Lung microvascular endothelial cell (primary cell): ENCODE measurements around the gene EDC4. TPM values are rescaled to one million over a fixed set of nuclear protein-coding genes. Genes with fewer than 3 reads are reported as not detected.

Experiments used
- DNase-seq, 2 donors: peaks; one replicate each; pipeline versions ENCODE4 v3.0.0 to v3.0.0-alpha.2; 2010; ENCODE audit warnings: low read depth in 2 of 2
- total RNA-seq: library from RNA; depleted of rRNA; stranded (reverse); fragments of >200 nt; gene quantifications from 2 replicates; pipeline ENCODE4 v1.2.1, GENCODE V29; 2014

EDC4 gene
- total RNA-seq, 1 donor from 2014 or later, result 42.9 TPM

DNA sequence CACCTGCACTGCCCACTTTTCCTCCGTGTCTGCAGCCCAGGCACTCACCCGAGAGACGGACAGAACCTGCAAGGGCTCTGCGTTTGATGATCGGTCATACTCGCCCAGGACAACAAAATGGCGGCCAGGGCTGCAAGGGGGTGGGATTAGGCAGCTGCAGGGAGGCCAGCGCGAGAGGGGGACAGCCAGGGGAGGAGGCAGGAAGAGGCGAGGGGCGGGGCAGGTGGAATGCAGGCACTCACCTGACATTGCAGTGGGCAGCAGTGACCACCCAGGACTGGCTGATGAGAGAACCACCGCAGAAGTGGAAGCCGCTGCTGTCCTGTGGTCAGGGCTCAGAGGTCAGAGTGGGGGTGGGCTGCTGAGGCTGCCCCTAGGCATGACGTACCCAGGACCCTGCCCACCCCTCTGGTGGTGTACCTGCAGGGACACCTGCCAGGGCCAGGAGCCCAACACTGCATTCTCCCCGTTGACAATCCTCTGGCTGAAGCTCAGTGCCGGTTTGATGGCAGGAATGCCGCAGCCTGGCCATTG, 57.9 kb downstream of the EDC4 start:
- no peak for DNase-seq

Other genes starting within 250 kb of the EDC4 start
- gene CARMIL2, start 227.9 kb upstream of the EDC4 start, total RNA-seq, result 0.44 and 0.79 TPM in 2 replicates
- gene ACD, start 212.8 kb upstream of the EDC4 start, total RNA-seq, result 8.3 and 10.5 TPM in 2 replicates
- 2.6 and 4.8 TPM in 2 replicates for gene PARD6A, start 212.1 kb upstream of the EDC4 start, total RNA-seq
- 7.0 and 8.5 TPM in 2 replicates for gene ENKD1, start 206.3 kb upstream of the EDC4 start, total RNA-seq
- gene C16orf86, start 206.2 kb upstream of the EDC4 start, total RNA-seq, result 2.6 and 2.8 TPM in 2 replicates
- 39.9 and 68.8 TPM in 2 replicates for gene GFOD2, start 153.7 kb upstream of the EDC4 start, total RNA-seq
- gene RANBP10, start 66.5 kb upstream of the EDC4 start, total RNA-seq, result 4.4 and 7.9 TPM in 2 replicates
- gene TSNAXIP1, start 66.2 kb upstream of the EDC4 start, total RNA-seq, result 0.22 and 0.40 TPM in 2 replicates
- gene THAP11, start 30.7 kb upstream of the EDC4 start, total RNA-seq, result 25.7 and 39.1 TPM in 2 replicates
- gene NUTF2, start 26.1 kb upstream of the EDC4 start, total RNA-seq, result 164 and 193 TPM in 2 replicates
- gene CENPT, start 25.4 kb upstream of the EDC4 start, total RNA-seq, result 12.2 and 20.0 TPM in 2 replicates
- not detected in 2 replicates for gene NRN1L, start 11.8 kb downstream of the EDC4 start, total RNA-seq
- 8.3 and 12.9 TPM in 2 replicates for gene PSKH1, start 20.2 kb downstream of the EDC4 start, total RNA-seq
- gene CTRL, start 58.8 kb downstream of the EDC4 start, total RNA-seq, result 0.20 and 0.22 TPM in 2 replicates
- gene PSMB10, start 63.8 kb downstream of the EDC4 start, total RNA-seq, result 58.4 and 59.1 TPM in 2 replicates
- 0.87 and 5.4 TPM in 2 replicates for gene LCAT, start 71.1 kb downstream of the EDC4 start, total RNA-seq
- gene SLC12A4, start 95.6 kb downstream of the EDC4 start, total RNA-seq, result 41.2 and 108 TPM in 2 replicates
- 0.20 TPM in 1 of 2 replicates, not detected in the other for gene DPEP3, start 107.4 kb downstream of the EDC4 start, total RNA-seq
- gene DPEP2, start 126.4 kb downstream of the EDC4 start, total RNA-seq, result 3.3 and 8.9 TPM in 2 replicates
- under 0.01 TPM in 1 of 2 replicates, not detected in the other for gene DPEP2NB, start 142.9 kb downstream of the EDC4 start, total RNA-seq
- gene DDX28, start 150.2 kb downstream of the EDC4 start, total RNA-seq, result 12.0 and 19.8 TPM in 2 replicates
- 13.7 and 17.7 TPM in 2 replicates for gene DUS2, start 150.2 kb downstream of the EDC4 start, total RNA-seq
- 13.1 and 18.5 TPM in 2 replicates for gene NFATC3, start 212.3 kb downstream of the EDC4 start, total RNA-seq